Thyroid gland (tissue), 4 donors: ENCODE measurements around the gene MME.

Experiments
- POLR2A ChIP-seq, 2 donors: fragments of 450-650 bp; IDR thresholded peaks; one replicate each; pipeline ENCODE4 v1.6.1; 2017; ENCODE audit warnings: antibody characterized with exemption in 2 of 2, mild to moderate bottlenecking in 2 of 2, moderate library complexity in 1 of 2
- TF ChIP-seq, protein P1 (sequence below), 6 experiments: fragments of 200-600 bp in 3 of 6; fragments of 450-650 bp in 3 of 6; sonication (generic) in 3 of 6; IDR thresholded peaks; one replicate each; pipeline ENCODE4 v1.5.1; 2016 to 2019; ENCODE audit warnings: antibody characterized with exemption in 6 of 6, mild to moderate bottlenecking in 2 of 6, inconsistent platforms in 1 of 6, moderate library complexity in 1 of 6

DNA sequence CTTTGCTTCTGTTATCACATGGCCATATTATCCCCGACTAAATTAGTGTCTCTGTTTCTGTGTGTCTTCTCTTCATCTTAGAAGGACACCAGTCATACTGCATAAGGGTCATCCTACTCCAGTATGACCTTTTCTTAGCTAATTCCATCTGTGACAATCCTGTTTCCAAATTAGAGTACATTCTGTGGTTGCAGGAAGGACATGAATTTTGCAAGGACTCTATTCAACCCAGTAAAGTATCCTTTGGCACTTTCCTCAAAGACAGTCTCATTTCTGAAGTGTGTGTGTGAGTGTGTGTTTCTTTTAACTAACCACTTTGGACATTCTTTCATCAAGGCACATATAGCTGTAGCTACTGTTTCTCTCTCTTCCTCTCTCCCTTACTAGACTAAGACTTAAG is 15.2 kb upstream of the MME start:
- TF ChIP-seq, protein P1, sequence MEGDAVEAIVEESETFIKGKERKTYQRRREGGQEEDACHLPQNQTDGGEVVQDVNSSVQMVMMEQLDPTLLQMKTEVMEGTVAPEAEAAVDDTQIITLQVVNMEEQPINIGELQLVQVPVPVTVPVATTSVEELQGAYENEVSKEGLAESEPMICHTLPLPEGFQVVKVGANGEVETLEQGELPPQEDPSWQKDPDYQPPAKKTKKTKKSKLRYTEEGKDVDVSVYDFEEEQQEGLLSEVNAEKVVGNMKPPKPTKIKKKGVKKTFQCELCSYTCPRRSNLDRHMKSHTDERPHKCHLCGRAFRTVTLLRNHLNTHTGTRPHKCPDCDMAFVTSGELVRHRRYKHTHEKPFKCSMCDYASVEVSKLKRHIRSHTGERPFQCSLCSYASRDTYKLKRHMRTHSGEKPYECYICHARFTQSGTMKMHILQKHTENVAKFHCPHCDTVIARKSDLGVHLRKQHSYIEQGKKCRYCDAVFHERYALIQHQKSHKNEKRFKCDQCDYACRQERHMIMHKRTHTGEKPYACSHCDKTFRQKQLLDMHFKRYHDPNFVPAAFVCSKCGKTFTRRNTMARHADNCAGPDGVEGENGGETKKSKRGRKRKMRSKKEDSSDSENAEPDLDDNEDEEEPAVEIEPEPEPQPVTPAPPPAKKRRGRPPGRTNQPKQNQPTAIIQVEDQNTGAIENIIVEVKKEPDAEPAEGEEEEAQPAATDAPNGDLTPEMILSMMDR (IDR thresholded peaks at IDR 0.05) = no peak
- TF ChIP-seq POLR2A (IDR thresholded peaks at IDR 0.05) = no peak
